A673 (cell line): ENCODE results near the gene MCM5.

ENCODE experiments used
- EZH2 ChIP-seq: fragments of 200-600 bp; sonication (generic); IDR thresholded peaks from 2 replicates; pipeline ENCODE4 v1.6.1; 2017; ENCODE audit warnings: borderline replicate concordance, low read depth, mild to moderate bottlenecking, mixed read lengths, antibody characterized with exemption, low read length; ENCODE audit not compliant: poor library complexity, severe bottlenecking
- TF ChIP-seq, protein P1 (sequence below): fragments of 300-800, 200-600 bp; sonication (generic); conservative IDR thresholded peaks from 2 replicates; pipeline ENCODE4 v1.5.1; 2017; ENCODE audit warnings: low read depth, mild to moderate bottlenecking, antibody characterized with exemption, low read length, moderate library complexity, mixed read lengths

GRCh38 chr22:35459423-35459894 is 59.5 kb downstream of the MCM5 start:
- TF ChIP-seq, protein P1, sequence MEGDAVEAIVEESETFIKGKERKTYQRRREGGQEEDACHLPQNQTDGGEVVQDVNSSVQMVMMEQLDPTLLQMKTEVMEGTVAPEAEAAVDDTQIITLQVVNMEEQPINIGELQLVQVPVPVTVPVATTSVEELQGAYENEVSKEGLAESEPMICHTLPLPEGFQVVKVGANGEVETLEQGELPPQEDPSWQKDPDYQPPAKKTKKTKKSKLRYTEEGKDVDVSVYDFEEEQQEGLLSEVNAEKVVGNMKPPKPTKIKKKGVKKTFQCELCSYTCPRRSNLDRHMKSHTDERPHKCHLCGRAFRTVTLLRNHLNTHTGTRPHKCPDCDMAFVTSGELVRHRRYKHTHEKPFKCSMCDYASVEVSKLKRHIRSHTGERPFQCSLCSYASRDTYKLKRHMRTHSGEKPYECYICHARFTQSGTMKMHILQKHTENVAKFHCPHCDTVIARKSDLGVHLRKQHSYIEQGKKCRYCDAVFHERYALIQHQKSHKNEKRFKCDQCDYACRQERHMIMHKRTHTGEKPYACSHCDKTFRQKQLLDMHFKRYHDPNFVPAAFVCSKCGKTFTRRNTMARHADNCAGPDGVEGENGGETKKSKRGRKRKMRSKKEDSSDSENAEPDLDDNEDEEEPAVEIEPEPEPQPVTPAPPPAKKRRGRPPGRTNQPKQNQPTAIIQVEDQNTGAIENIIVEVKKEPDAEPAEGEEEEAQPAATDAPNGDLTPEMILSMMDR, result no peak
- TF ChIP-seq EZH2, result no peak
